ENCODE data around the gene CRB3.

Gene CRB3

DNA sequence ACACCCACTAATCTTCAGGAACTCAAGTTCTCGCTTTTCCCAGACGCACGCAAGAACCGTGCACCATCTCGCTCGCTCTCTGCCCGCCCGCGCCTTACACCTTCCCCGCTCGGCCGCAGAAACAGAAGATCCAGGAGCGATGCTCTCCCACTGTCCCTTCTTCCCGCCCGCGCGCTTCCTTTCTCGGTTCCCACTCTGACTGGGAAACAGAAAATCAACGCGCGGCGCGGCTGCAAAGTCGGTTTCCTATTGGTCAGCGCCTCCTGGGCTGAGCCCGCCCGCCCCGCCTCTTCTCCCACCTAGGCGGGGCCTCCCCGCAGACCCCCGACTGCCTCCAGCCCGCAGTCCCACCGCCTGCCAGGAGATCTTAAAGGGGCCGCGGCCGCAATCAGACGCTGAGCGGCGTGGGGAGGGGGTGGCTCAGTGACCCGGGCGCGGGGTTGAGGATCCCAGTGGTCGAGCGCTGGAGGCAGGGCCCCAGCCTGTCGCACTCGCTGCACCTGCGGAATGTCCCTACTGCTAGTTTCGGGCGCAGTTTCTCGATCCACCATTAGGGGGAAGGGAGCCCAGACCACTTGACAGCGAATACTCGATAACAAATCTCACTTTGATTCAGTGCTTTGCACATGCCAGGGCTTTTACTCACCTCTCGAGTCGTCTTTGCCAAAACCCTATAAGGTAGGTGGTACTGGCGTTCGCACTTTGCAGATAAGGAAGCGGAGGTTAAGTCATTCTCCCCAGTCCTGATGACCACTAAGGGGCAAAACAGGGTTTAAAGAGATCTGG lies 3.8 kb upstream of the CRB3 start:
- DNase-seq: peak; percentile 98 to 100 (median 99)
- intact Hi-C loops (cut with DNase I): no loop called here

DNA sequence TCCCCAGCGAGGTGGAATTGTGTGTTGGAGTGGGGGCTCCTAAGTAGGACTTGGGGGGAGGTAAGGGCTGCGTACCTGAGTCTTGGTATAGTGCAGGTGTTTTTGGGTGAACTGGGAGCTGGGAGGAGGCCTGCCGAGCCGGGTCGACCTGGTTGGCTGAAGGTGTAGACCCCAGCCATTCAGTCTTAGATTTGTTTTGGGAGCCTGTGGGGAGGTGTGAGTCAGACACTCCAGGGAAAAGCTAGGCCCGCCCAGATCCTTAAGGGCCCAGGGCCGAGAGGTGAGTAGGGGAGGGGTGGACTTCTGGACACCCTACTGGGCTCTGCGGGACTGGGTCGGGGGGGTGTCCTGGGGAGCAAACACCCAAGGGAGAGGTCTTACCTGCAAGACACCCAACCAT lies 935 bp downstream of the CRB3 start:
- intact Hi-C loops (cut with DNase I): no loop called here
- DNase-seq: no peak

DNA sequence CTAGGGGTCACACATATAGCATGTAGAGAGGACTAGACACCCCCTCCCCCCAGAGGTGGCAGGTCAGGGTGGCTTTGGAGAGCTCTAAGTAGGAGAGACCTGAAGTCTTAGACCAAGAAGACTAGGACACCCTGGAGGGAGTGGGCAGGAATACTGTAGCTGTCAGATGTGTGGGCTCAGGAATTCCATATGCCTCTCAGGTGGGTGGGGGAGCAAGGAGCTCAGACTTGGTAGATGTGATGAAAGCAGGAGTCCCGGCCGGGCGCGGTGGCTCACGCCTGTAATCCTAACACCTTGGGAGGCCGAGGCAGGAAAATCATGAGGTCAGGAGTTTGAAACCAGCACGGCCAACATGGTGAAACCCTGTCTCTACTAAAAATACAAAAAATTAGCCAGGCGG lies 1.6 kb downstream of the CRB3 start:
- intact Hi-C loops (cut with DNase I): no loop called here
- no peak for DNase-seq

DNA sequence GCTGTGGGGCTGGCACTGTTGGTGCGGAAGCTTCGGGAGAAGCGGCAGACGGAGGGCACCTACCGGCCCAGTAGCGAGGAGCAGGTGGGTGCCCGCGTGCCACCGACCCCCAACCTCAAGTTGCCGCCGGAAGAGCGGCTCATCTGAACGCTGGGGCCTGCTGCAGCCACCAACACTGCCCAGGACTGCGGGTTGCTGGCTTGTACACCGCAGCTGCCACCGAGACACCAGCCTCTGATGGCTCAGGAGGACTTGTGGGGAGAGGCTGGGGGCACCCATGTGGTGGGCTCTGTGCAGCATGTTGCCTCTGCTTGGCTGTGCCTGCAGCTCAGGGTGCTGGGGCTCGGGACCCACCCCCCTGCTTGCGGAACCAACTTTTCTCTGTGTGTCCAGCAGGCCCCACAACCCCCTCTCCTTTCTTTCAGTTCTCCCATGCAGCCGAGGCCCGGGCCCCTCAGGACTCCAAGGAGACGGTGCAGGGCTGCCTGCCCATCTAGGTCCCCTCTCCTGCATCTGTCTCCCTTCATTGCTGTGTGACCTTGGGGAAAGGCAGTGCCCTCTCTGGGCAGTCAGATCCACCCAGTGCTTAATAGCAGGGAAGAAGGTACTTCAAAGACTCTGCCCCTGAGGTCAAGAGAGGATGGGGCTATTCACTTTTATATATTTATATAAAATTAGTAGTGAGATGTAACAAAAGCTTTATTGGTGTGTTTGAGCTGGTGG lies 2.6 kb downstream of the CRB3 start:
- DNase-seq: no peak
- intact Hi-C loops (cut with DNase I): no loop called here

DNA sequence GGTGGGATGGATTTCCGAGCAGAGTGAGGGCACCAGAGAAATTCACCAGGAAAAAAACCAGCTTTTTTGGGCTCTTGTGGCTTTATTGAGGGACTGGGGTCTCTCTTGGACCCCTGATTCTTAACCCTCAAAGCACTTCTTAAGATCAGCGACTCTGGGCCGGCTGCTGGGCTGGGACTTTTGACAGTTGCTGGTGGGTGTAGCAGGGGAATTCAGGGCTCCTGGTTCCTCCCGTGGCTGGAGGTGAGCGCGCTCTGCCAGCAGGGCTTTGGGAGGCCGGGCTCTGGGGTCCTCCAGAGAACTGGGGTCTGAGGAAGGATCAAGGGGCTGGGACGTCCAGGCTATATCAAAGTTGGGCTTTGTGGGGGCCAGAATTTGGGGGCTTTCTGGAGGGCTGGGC lies 3.3 kb downstream of the CRB3 start:
- no peak for DNase-seq
- intact Hi-C loops (cut with DNase I): no loop called here

DNA sequence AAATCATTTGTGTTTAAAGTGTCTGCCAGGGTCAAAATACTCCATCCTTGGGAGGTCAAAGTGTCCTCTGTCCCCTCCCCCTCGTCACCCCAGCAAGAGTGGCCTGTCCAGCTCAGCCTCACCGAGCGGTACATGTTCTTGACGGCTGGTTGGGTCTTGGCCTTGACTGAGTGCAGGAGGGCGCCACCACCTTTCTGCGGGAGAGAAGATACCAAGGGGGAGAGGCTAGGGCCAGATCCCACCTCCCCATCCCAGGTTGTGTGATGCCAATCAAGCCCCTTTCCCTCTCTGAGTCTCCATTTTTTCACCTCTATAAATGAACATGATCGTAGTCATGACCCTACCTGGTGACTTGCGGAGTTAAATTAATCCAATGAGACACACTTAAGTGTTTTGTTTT lies 6.1 kb downstream of the CRB3 start:
- intact Hi-C loops (cut with DNase I): no loop called here
- no peak for DNase-seq

DNA sequence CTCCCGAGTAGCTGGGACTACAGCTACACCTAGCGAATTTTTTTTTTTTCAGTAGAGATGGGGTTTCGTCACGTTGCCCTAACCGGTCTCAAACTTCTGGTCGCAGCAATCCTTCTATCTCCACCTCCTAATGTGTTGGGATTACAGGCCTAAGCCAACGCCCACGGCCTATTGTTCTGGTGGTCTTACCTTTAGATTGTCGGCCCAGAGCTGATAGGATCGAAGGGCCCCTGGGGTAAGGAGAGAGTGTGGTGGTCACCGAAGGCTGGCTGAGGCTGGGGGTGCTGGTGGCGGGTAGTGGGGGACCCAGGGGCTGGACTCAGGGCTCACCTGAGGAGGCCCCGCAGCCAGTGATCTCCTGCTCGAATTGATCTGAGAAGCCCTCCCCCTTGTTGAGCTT lies 7.0 kb downstream of the CRB3 start:
- intact Hi-C loops (cut with DNase I): no loop called here
- no peak for DNase-seq

DNA sequence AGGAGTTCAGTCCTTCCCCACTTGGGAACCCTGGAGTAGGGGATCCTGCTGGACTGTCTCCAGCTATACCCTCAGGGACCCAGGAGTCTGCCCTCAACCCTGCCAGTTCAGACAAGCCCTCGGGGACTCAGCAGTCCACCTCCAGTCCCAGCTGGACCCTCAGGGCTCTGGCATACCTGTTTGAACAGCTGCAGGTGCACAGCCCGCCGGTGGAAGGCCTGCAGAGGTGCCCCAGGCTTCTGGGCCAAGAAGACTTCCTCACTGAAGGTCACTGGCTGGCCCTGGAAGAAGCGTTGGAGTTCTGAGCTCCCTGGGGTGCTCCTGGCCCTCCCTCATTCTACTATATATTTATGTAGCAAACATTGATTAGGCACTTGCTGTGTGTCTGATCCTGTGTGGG lies 8.6 kb downstream of the CRB3 start:
- intact Hi-C loops (cut with DNase I): no loop called here
- no peak for DNase-seq

DNA sequence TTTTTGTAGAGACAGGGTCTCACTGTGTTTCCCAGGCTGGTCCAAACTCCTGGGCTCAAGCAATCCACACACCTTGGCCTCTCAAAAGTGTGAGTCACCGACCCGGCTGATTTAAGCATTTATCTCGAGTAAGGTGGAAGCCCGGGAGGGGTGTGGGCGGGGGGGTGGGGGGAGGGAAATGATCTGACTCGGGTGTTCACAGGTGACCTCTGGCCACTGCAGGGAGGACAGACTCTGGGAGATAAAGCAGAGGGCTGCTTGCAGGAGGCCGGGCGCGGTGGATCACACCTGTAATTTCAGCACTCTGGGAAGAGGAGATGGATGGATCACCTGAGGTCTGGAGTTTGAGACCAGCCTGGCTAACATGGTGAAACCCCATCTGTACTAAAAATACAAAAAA lies 9.6 kb downstream of the CRB3 start:
- intact Hi-C loops (cut with DNase I): no loop called here

DNA sequence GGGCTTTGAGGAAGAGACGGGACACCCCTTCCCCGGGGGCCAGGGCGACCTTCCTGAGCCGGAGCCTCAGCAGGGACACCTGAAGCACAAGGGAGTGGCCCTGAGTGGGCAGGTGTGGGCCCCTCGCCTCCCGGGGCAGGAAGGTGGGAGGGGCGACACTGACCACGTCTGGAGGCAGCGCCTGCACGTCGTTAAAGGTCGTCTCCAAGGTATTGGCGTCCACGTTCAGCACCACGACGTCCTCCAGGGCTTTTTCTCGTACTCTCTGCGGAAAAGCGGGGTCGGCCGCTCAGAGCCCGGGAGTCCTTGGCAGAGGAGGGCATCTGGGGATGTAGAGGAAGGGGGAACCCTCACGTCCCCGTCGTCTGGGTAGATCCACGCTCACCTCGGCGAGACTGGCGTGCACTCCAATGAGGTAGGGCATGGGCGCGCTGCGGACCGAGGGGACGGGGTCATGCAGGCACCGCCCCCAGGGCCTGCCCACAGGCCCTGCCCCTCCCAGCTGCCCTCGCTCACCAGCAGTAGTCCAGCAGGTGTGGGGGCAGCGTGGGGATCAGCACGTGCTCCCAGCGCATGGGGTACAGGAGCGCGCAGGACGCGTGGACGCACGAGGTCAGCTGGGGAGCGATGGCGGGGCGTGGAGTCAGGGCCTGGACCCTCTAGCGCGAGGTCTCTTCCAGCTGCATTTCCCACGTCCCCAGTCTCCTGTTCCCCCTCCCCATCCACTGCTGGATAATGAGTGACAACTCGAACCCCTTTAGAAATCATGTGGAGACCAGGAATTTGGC lies 11.4 kb downstream of the CRB3 start:
- no peak for DNase-seq
- intact Hi-C loops (cut with DNase I): no loop called here

More for the DNA sequence above, 9.6 kb downstream of the CRB3 start:
- peak in 1 of 10 donors; percentile 71 for DNase-seq

DNA sequence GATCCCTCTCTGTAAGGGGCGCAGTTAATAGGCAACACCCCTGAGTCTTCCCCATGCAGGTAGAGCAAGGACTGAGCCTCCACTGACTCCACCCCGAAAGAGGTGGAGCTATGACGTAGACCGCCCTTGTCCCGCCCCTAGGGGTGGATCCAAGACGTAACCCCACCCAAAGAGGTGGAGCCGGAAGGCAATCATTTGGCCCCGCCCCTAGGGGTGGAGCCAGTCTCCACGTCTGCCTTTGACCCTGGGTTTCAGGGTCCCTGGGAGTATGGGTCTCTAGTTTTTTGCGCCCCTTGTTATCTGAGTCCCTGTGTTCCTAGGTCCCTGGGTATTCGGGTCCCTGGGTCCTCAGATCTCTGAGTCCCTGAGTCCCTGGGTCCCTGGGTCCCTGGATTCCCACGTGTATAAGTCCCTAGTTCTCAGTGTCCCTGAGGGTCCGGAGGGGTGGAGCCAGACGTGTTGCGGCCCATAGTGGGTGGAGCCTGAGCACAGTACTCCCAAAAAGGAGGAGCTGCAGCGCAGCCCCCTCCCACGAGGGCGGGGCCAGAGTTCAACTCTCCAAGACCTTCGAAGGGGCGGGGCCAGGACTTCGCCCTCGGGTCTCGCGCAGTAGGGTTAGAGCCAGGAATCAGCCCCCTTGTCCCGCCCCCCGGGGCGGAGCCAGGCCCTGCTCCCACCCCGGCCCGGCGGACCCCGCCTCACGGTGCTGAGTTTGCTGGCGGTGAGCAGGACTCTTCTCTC lies 12.3 kb downstream of the CRB3 start:
- intact Hi-C loops (cut with DNase I): no loop called here
- DNase-seq: peak in 9 of 10 donors; percentile 62 to 96 (median 75)

DNA sequence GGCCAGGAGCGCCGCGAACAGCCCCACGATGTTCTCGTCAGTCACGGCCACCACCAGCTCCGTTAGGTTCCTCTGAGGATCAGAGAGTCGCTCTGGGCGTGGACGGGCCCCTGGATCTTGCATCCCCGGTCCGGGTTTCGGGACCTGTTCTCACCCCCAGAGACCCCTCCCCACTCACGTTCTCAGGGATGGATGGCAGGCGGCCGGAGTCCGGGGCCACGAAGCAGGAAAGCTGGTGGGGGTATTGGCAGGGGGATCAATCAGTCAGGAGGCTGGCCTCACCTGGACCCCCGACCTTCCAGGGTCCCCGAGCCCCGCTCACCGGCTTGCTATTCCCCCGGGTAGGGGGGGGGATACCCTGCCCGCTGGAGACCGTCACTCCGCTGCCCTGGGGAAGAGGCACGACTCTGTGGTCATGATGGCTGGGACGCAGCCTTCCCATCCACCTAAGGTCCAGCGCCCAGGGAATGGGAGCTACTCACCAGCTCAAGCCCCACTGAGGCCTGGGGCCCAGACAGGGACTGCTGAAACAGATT lies 12.9 kb downstream of the CRB3 start:
- peak in 1 of 10 donors; percentile 62 for DNase-seq

DNA sequence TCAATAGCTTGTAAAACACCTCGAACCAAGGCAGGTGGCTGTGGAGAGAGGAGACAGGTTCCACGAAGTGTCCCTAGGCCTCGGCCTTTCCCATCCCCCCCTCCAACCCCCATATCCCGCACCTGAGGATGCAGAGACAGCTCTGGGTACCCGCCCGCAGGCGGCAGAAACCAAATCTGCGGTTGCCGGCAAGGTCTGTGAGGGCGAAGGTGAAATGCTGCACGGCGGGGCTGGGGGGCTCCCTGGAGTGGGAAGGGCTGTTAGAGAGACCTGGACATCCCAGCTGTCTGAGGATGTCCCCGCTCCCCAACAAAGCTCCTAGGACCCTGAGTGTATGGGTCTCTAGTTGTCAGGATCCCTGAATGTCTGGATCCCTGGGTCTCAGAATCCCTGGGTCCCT lies 14.7 kb downstream of the CRB3 start:
- intact Hi-C loops (cut with DNase I): no loop called here
- peak in 1 of 10 donors; percentile 68 for DNase-seq

More for the DNA sequence above, 12.9 kb downstream of the CRB3 start:
- intact Hi-C loops (cut with DNase I): no loop called here

DNA sequence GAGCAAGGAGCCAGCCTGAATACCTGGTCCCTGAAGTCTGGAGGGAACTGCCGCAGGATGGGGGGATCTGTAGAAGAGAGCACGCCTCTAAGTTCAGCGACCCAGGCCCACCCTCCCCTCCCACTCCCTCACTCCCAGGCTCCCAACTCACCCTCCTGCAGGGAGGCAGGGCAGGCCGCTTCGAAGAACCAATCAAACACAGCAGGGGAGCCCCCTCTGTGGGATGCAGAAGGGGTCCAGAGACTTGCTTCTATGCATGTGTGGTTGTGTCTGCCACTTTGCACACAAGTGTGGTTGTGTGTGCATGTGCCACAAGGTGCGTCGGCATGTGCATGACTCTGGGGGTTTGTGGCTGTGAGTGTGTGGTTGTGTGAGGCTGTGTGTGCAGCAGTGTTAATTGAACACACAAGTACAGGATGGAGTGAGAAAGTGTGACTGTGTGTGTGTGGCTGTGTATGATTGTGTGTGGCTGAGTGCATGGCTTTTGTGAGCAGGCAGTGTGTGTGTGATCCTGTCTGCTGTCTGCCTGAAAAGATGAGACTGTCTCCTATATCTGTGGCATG lies 15.8 kb downstream of the CRB3 start:
- intact Hi-C loops (cut with DNase I): no loop called here
- DNase-seq: peak in 1 of 10 donors; percentile 53

DNA sequence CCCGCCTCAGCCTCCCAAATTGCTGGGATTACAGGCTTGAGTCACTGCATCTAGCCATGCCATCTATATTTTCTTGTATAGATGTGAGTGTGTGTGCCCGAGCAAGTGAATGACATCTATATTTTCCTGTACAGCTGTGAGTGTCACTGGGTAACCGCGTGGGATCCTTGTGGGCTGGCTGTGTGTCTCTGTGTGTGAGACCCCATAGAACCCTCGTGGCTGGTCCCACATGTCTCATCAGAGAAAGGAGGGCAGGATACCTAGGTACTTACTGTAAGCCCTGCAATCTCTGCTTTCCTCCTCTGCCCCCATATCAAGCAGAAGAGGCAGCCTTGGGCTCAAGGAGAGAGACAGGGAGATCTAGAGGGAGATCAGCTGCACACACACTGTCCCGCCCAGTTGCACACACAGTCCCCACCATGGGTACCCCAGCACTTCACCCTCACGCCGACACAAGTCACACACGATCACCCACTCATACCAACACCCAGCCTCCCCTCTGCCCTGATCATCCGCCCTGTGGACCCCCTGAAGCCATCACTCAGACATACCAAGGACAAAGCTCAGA lies 16.9 kb downstream of the CRB3 start:
- no peak for DNase-seq
- intact Hi-C loops (cut with DNase I): no loop called here

DNA sequence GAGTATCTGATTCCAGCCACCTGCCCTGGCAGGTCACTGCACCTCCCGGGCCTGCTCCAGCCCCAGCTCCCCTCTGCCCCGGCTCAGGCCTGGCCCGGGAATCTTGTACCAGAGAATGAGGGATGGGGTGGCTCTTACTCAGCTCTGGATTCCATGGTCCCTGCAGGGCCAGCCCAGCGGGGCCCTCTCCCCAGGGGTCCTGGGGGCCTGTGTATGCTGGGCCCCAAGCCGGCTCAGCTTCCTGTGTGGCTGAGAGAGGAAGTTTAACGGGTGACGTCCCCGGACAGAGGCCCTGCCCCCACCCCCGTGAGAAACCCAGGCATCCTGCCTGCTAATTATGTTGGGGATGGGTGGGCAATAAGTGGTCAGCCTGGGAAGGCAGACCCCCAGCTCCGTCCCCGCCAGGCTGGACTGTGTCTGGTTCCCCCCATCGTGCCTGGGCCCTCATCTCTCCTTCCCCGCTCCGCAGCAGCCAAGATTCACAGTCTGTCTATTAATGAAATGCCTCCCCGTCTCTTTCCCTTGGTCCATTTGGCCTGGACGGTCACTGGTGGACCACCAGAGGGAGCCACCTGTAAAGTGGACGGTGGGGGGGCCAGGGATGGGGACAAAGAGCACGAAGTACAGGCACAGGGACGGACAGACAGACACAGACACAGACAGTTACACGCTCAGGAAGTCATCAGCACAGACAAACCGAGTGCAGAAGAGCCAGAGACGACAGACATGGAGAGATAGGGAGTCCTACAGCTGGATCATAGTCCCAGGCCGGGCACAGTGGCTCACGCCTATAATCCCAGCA lies 17.7 kb downstream of the CRB3 start, which contains the start of gene DENND1C:
DENND1C (minus strand) TSS at position 247 of the 802 bp plus-strand sequence; CDS start at position 155, 92 bp downstream.
- intact Hi-C loops (cut with DNase I): no loop called here
- DNase-seq: peak in 7 of 10 donors; percentile 46 to 92 (median 65)

DNA sequence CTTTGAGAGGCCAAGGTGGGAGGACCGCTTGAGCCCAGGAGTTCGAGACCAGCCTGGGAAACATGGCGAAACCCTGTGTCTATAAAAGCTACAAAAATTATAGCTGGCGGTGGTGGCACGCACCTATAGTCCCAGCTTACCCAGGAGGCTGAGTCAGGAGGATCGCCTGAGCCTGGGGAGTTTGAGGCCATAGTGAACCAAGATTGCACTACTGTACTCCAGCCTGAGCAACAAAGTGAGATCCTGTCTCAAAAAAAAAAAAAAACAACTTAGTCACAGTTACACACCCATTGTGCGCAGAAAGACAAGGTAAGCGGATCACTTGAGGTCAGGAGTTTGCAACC lies 18.2 kb downstream of the CRB3 start:
- intact Hi-C loops (cut with DNase I): no loop called here
- no peak for DNase-seq

DNA sequence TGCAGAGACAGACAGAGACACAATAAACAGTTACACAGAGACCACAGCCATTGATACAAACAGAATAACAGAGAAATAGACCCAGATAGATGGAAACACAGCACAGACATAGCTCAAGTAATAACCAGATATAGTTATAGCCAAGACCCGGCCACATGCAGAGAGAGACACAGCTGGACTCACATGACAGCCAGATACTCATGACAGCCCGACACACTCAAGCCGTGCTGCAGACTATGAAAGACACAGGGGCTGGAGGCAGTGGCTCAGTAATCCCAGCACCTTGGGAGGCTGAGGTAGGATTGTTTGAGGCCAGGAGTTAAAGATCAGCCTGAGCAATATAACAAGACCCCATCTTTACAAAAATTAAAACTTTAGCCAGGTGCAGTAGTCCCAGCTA lies 19.2 kb downstream of the CRB3 start:
- peak in 1 of 10 donors; percentile 62 for DNase-seq
- intact Hi-C loops (cut with DNase I): no loop called here

DNA sequence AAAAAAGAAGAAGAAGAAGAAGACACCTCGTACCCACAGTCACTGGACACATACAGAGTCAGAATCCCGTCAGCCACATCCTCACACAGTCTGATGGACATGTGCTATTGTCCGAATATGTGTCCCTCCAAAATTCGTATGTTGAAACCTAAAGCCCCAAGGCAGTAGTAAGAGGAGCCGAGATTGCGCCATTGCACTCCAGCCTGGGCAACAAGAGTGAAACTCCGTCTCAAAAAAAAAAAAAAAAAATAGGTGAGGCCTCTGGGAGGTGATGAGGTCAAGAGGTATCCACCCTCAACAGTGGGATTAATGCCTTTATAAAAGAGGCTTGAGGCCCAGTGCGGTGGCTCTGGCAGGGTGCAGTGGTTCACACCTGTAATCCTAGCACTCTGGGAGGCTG lies 20.2 kb downstream of the CRB3 start:
- intact Hi-C loops (cut with DNase I): no loop called here

More for the DNA sequence above, 20.2 kb downstream of the CRB3 start:
- DNase-seq: no peak

Measured in posterior cingulate gyrus (tissue), 11 donors.